Cardiac septum (tissue), 1 donor: ENCODE results near the gene USF1. TPM values are rescaled to one million over a fixed set of nuclear protein-coding genes. Genes with fewer than 3 reads are reported as not detected.

Experiments used
- DNase-seq: peaks from one replicate; pipeline ENCODE4 v3.0.0-alpha.2; 2020; ENCODE audit warnings: low spot score
- intact Hi-C: fragments of 100-400 bp; cut with DNase I; formaldehyde crosslinking; loops from one replicate; pipeline ENCODE4 v1.14.0; 2022
- long read RNA-seq: library from polyadenylated mRNA; unstranded; transcript quantifications from one replicate; pipeline ENCODE4 v2.0.0, GENCODE V29; 2021
- total RNA-seq: library from RNA; stranded (reverse); fragmentation: NEBNext Ultra II Directional; extraction: Animal tissue kit (Norgen Biotek cat#: 25700); gene quantifications from one replicate; pipeline ENCODE4 v1.2.1, GENCODE V29; 2021
- donor health status: DM: no; HTN: no; CAD: no.

USF1 gene, protein sequence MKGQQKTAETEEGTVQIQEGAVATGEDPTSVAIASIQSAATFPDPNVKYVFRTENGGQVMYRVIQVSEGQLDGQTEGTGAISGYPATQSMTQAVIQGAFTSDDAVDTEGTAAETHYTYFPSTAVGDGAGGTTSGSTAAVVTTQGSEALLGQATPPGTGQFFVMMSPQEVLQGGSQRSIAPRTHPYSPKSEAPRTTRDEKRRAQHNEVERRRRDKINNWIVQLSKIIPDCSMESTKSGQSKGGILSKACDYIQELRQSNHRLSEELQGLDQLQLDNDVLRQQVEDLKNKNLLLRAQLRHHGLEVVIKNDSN
- total RNA-seq: 29.2 TPM
- long read RNA-seq, transcript USF1-205 (11 exons, 1,092 nt): minor isoform, 5 of 25 reads
- long read RNA-seq, transcript USF1-203 (11 exons, 1,807 nt): major isoform, 12 of 25 reads
- long read RNA-seq, partial matches to known transcripts: 4 of 25 reads
- long read RNA-seq, other reads (novel, unspliced or antisense): 4 of 25 reads

DNA sequence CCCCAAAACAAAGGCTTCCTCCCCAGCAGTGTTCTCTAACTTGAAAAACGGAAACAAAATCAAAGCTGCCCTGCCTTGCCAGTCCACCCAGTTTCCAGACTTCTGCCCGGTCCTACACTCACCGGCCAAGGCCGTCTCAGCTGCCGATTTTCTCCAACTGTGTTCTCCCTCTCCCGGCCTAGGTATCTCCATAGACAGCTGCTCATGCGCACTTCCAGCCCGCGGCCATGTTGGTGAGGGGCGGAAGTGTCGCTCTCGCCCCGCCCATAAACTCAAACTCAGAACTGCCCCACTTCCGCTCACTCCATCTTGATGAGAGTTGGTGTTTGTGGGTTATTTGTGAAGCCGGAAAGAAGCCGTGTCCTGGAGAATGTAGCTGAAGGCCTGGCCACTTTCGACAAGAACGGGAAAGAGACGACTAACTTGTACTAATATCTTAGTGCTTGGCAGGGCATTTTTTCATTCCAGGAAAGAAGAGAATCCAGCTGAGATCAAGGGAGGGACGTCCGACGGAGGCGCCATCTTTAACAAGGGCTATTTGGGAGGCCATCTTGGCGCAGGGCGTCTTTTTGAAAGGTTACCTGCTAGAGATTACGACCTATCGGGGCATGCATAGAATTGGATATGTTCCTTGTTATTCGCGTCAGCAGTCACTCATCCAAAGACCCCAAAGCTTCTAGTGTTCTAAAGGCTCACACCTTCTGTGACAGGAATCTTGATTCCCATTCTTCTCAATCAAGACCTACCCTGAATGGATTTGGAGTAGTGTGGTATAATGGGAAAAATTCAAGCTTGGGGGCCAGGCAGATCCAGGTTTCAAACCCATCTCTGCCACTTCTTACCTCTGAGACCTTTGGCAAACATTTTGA is at the start of gene USF1:
USF1 (minus strand) TSS at position 242 of the 869 bp plus-strand sequence. CDS start 2,702 bp downstream, outside the sequence.
- peak; percentile 96 for DNase-seq
- intact Hi-C loops: loop anchor here (2.0 to 10.0 kb wide), 3 partner anchors 51 to 87 kb away; partner anchors contain the start of genes DEDD and KLHDC9

DNA sequence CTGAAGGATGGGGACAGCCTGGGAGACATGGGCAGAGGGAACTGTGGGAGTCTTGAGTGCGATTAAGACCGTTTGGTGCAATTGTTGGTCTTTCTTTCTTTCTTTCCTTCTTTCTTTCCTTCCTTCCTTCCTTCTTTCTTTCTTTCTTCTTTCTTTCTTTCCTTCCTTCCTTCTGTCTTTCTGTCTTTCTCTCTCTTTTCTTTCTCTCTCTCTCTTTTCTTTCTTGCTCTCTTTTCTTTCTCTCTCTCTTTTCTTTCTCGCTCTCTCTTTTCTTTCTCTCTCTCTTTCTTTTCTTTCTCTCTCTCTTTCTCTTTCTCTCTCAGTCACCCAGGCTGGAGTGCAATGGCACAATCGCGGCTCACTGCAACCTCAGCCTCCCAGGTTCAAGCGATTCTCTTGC is 49.5 kb upstream of the USF1 start:
- intact Hi-C loops: loop anchor here (5.0 kb wide), 1 partner anchor 48 kb away; the partner anchor contains the start of gene USF1
- no peak for DNase-seq

DNA sequence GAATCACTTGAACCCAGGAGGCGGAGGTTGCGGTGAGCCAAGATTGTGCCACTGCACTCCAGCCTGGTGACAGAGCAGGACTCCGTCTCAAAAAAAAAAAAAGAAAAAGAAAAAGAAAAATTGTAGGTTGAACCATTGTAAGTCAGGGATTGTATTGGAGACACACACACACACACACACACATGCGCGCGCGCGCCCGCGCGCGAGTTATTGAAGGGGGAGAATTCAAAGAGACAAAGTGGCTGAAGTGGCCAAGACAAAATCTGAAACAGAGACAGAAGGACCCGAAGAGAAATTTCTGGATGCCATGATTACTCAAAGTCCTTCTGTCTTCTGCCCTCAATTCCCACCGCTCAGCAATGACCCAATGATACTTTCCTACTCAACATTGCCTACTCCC is 48.7 kb upstream of the USF1 start:
- DNase-seq: no peak
- intact Hi-C loops: no loop called here

DNA sequence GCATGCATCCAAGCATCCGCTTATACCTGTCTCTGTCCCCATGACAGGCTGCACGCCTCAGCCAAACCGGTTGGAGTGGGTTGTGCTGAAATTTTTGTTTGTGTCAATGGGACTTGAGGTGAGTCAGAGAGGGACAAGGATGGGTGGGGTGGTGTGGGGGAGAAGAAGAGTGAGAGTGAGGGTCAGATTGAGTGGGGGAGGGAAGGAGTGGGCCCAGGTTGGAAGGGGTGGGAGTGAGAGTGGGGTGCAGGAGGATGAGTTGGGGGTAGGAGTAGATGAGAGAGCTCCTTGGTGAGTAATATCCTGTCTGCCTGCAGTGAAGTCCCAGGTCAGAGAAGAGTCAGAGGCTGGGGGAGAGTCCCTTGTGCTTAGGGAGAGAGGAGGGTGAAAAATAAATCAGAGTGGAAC is 46.8 kb upstream of the USF1 start:
- intact Hi-C loops: no loop called here
- no peak for DNase-seq

DNA sequence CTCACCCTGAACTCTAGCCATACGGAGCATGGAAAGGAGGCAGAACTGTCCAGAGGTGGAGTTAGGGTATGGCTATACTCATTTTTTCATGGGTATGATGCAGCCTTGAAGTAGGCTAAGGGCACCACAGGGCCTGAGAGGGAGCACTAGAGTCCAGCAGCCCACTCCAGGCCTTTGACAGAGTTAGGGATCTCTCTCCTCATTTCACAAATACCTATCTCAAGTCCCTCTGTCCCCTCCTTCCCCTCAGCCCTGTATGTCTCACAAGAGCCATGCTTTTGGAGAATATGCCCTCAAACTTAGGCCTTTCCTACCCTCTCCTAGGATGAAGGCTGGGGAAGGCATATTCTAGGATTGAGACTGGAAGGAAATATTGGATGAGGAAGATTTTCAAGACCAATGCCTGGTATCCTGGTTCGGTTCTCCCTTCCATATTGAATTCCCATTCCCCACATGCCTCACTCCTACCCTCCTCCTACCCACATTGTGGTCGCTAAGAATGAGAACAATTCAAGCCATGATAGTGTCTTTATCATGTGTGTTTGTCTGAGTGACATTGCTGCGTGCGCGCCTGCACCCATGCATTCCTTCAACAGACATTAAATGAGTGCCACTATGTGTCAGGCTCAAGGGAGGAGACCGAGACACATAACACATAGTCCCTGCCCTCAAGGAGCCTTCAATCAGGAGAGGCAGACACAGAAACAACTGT is 46.2 kb upstream of the USF1 start:
- intact Hi-C loops: no loop called here
- DNase-seq: no peak

DNA sequence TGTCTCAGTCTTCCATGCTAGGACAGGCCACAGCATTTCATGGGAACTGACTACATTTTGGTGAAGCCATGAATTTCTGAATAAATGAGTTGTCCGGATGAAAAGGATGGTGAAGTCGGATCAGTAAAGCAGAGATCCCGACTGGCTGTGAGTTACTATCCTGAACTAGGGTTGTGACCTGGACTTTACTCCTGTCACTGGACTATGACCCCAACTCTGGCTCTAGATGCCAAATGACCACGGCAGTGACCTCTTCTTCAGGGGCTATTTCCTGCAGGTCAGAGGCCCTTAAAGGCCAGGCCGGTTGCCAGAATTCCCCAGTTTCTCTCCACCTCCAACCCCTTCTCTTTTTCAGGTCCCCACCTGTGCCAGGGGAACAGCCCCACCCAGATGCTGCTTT is 45.3 kb upstream of the USF1 start:
- DNase-seq: no peak
- intact Hi-C loops: no loop called here

DNA sequence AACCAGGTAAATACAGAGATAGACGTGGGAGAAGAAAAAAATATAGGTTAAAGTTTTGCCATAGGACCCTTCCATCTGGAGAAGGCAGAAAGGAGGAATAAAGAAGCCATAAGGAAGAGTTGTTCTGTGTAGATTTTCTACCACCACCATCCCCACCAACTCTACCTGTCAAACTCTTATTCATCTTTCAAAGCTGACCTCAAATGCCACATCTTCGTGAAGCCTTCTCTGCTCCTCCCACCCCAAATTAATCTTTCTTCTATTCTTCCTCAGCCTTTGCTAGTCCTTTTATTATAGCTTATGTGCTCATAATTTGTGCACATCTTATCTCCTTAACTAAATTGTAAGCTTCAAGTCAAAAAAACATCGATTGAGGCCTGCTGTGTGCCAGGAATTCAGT is 44.8 kb upstream of the USF1 start:
- DNase-seq: no peak
- intact Hi-C loops: no loop called here

DNA sequence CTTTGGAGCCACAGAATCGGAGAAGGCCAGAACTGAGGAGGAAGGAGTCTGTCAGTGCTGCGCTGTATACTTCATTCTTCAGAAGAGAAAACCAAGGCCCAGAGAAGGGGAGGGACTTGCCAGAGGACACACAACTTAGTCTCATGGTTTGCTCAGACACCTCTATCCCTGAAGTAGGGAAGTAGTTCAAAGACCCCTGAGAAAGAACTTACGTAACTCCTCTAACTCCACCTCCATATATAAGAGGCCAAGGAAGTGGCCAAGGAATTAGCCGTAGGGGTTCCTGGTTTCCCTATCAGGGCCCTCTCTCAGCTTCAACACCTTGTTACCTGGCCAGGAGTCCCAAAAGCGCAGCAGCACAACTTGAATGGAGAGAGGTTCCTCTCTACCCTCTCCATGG is 44.2 kb upstream of the USF1 start:
- peak; percentile 44 for DNase-seq
- intact Hi-C loops: loop anchor here (5.0 kb wide), 1 partner anchor 88 kb away; no protein-coding TSS in a partner anchor

DNA sequence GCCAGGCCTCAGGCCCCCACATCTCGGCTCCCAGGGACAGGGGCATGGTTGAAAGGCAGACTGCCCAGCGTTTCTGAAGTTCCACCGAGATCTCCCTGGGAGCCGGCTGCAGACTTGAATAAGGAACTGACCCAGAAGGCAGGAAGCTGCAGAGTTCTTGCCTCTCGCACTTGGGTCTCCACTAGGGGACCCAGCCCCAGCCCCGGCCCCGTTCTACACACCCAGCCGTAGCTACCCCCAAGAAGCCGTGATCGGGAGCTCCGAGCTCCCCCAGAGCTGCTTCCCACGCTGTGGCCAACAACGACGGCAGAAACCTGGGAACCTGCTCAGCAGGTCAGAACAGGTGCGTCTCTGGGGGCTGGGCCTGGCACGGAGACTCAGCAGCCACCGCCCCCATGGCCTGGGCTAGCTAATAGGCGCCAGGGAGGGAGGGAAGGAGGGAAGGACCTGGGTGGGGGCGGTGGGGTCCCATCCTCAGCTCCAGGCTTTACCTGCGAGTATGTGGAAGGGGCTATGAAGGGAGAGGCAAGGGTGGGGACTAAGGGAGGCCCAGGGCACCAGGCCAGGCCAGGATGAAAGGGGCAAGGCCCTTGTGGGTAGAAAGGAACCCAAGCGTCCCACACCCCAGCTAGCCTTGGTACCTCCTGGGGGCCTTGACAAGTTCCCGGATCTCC is 43.6 kb upstream of the USF1 start, which contains the start of gene NECTIN4:
NECTIN4 (minus strand) TSS at position 308 of the 674 bp plus-strand sequence; CDS start at position 46, 262 bp downstream.
- peak; percentile 61 for DNase-seq

DNA sequence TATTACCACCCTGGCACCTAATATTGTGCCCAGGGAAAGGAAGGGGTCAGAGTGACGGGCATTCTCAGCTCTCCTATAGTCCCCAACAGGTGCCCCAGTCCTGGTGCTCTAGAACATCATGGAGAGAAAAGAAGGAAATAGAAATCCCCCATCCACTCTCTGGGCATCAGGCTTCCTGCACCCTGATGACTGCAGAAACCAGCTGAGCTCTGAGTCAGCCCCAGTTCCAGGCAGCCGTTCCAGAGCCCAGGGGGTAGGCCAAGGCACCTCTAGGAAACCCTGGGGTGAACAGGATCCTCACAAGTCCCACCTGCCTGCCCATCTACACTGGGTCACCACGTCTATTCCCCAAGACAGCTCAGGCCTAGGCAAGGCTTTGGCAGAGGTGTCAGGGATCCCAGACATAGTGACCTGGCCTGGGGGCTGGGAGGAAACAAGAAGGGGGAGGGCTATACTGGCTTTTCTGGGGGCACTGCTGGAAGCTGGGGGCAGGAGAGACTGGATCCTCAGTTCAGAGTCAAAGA is 42.9 kb upstream of the USF1 start:
- intact Hi-C loops: loop anchor here (5.0 kb wide), 1 partner anchor 86 kb away; no protein-coding TSS in a partner anchor
- peak; percentile 38 for DNase-seq

More for the DNA sequence above, 43.6 kb upstream of the USF1 start, which contains the start of gene NECTIN4:
- intact Hi-C loops: loop anchor here (5.0 kb wide), 1 partner anchor 87 kb away; no protein-coding TSS in a partner anchor

DNA sequence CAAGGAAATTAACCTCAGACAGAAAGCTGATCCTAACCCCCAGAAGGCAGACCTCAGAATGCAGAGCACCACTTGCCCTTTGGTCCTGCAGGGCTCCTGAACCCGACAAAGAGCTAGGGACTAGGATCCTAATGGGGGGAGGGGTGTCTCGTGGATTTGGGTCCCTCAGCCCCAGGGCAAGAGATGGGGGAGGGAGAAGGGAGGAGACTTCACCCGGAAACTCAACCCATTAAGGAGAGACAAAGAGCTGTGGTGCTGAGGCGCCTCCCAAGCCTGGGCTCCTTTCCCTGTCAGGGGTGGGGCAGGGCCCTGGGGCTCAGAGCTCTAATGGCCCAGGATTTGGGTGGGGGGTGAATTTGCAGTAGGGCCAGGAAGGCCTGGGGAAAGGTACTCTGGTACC is 40.7 kb upstream of the USF1 start:
- intact Hi-C loops: loop anchor here (5.0 kb wide), 1 partner anchor 84 kb away; no protein-coding TSS in a partner anchor
- no peak for DNase-seq

DNA sequence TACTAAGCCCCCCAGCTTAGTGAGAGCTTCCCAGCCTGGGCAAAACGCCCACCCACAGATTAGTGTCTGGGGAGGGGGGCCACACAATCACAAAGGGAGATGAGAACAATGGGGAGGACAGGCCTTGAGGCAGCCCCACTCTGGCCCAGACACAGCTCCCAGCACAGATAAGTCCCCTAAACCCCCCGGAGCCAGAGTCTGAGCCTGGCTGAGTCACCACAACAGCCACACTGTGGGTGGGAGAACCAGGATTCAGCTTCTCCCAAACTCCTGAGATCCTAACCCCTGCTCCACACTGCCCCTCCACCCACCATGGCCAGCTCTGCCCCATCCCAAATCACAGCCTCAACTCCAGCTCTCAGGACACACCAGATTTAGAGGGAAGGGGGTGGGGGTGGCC is 39.4 kb upstream of the USF1 start:
- DNase-seq: no peak
- intact Hi-C loops: loop anchor here (5.0 kb wide), 1 partner anchor 83 kb away; no protein-coding TSS in a partner anchor

DNA sequence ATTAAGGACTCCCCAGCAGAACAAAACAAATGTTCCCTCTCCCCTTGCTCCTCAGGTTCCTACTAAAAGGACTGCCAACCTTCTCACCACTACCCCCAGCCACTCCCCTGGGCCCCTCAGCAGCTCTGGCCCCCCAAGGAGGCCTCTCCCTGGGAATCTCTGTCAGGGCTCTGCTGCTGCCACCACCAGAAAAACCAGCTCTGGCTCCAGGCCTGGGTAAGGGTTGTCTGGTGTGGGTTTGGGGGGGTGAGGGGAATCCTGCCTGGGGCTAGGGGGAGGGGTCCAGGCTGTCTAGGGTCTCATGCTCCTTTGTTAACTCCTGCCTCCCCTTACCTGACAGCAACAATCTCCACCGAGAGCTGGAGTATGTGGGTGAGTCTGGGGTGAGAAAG is 38.8 kb upstream of the USF1 start:
- intact Hi-C loops: no loop called here
- DNase-seq: no peak

DNA sequence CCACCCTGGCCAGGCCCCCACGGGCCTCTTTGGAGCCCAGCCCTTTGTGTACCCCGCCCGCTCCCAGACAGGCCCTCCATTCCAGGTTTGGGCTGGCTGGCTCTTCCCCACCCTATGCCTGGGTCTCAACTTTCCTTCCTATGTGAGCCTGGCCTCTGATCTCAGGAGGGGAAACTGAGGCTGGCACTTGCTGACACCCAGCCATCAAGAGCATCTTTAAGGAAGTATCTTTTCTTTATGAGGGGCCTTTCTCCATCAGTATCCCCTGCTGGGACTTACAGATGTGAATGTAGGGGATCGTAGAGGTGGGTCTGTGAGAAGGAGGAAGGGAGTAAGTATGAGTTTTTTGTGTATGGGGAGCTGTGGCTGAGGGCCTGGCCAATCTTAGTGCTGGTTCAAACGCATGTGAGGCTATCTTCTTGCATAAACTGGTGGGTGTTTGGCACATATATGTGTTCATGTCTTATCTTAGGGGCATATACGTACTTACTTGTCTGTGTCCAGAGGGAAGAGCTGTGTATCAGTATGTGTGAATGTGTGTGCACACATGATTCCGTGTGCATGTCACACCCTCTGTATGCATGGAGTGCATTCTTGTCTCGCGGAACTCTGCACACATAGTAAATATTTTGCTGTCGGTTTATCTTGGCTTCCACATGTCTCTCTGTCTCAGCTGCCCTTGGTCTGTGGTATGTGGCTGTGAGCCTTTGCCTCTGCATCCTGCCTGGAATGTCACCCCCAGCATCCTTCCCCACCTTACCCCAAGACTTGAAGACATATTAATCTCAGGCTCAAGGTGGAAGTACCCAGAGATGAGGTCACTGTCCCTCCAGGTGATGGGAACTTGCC is 38.2 kb upstream of the USF1 start:
- DNase-seq: no peak
- intact Hi-C loops: no loop called here

DNA sequence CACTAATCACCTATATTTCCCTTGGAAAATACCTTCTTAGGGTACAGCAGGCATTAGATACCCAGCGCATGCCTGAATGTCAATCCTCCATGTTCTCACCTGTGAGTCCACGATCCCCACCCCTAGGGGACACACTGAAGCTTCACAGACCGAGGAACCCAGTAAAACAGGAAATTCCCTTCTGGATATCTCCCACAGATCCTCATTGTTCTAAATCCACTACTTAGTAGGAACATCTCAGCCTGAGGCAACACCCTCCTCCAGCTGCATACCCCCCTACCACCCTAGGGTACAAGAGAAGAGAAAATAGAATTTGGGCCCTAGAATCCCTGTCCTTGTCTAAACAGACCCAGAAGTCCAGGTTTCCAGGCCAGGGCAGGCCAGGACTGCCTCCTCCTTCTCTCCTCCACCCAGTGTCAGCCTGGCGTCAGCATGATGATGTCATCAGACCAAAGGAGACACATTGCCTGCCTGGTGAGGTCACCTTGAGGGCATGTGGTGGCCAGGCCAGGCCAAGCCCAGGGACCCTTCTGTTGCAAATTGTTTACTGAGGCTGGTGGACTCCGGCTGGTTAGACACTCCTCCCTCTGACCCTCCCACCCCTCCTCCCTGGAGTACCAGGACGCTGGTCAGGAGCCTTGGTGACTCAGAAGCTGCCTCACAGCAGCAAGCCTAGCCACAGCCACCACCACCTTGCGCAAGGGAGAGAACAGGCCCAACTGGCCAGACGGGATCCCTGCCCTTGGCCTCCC is 37.4 kb upstream of the USF1 start:
- intact Hi-C loops: no loop called here
- peak; percentile 82 for DNase-seq

DNA sequence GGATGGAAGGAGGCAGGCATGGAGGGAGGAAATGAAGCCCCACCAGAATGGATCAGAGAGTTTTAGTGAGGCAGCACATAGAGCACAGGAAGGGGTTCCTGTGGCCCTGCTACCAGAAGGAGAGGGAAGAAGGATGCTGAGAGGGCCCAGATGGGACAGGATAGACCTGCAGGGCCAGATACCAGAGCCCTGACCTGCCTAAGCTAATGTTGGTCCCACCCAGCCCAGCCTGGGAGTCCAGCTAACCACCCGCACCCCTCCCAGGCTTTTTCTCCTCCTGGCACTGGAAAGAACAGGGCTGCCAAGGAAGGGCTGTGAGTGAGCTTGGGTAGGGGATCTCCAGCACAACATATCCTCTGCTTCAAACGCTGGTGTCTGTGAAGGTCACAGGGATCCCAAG is 36.7 kb upstream of the USF1 start:
- no peak for DNase-seq
- intact Hi-C loops: no loop called here

DNA sequence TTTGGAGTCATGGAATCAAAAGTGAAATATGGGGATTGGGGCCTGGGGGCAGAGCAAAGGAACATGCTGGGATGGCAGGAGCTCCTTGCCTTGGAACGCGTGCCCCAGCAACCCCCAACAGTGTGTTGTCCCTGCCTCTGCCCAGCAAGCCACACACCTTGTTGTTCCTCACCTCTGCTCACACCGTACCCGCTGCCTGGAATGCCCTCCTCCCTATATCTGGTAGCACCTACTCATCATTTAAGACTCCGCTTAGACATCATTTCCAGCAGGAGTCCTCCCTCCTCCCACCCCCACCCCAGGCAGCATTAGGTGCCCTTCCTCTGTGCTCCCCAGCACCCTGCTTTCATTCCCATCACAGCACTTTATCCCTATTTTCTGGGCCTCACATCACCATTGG is 35.7 kb upstream of the USF1 start:
- no peak for DNase-seq
- intact Hi-C loops: no loop called here
